ENCODE measurements around the gene IGF1R.
"Not testable (repeated sequence)": the region's sequence is repeated elsewhere in the genome, so short reads cannot be mapped to it uniquely, and the experiment has no call there.

DNA sequence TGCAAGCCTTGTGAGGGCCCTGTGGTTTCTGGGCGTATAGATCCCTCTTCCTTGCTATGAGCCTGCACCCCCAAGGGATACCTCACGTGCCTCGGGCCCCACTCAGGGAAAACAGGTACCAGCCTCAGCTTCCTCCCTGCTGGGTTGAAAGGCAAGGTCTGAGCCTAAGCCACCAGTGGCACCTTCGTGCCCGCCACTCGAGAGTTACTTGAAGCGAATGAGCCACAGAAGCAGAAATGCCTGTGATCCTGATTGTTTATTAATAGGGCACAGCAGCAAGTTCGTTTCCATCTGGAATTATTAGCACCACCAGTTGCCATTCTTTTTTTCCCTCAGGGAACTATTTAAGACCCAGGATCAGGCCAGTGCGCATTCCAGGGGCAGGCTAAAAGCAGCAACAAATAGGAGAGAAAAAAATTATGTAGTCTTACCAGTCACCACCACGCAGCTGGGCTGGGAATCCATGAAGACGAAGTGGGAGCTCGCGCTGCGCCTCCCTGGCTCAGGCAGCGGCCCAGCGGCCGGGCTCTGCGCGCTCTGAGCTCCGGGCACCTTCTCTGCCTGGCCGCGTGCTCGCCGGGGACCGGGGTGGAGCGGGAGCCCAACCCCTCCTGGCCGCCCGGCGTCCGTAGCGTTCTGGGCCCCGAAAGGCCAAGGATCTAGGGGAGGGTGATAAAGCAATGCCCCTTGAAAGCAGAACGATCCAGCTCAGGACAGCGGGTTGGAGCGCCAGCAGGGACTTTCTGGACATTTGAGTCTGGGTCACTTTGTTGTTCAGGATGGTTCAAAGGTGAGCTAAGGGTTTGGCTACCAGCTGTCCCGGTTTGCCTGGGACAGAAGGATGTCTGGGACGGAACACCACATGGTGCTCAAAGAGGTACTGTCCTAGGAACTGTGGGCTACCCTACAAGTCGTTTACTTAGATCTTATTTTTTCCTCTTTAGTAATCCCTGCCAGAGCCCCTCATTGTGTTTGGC, 356.9 kb downstream of the IGF1R start:
- TF ChIP-seq HDAC6 (IDR thresholded peaks at IDR 0.05; ENCODE audit: low read depth, low read length); MAFK (IDR thresholded peaks at IDR 0.05; ENCODE audit: low read depth, low read length); TAF1 (IDR thresholded peaks at IDR 0.05; ENCODE audit: low read depth, low read length); POU5F1 (IDR thresholded peaks at IDR 0.05; ENCODE audit: low read depth, low read length); EP300 (IDR thresholded peaks at IDR 0.05; ENCODE audit: borderline replicate concordance in 1 of 2, low read depth in 2 of 2, low read length in 2 of 2); POLR2AphosphoS5 (IDR thresholded peaks at IDR 0.05; ENCODE audit: low read depth, low read length): not testable (repeated sequence)
- TF ChIP-seq, protein P1, sequence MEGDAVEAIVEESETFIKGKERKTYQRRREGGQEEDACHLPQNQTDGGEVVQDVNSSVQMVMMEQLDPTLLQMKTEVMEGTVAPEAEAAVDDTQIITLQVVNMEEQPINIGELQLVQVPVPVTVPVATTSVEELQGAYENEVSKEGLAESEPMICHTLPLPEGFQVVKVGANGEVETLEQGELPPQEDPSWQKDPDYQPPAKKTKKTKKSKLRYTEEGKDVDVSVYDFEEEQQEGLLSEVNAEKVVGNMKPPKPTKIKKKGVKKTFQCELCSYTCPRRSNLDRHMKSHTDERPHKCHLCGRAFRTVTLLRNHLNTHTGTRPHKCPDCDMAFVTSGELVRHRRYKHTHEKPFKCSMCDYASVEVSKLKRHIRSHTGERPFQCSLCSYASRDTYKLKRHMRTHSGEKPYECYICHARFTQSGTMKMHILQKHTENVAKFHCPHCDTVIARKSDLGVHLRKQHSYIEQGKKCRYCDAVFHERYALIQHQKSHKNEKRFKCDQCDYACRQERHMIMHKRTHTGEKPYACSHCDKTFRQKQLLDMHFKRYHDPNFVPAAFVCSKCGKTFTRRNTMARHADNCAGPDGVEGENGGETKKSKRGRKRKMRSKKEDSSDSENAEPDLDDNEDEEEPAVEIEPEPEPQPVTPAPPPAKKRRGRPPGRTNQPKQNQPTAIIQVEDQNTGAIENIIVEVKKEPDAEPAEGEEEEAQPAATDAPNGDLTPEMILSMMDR (IDR thresholded peaks at IDR 0.05; ENCODE audit: control extremely low read depth in 1 of 3, insufficient read depth in 1 of 3, low read depth in 1 of 3, low read length in 3 of 3): not testable (repeated sequence)
